Smooth muscle cell (in vitro differentiated cells): ENCODE measurements around the gene KCTD7. TPM values are rescaled to one million over a fixed set of nuclear protein-coding genes. Genes with fewer than 3 reads are reported as not detected.
"Not testable (repeated sequence)": the region's sequence is repeated elsewhere in the genome, so short reads cannot be mapped to it uniquely, and the experiment has no call there.

Experiments used
- DNase-seq: peaks from one replicate; lab custom pipeline; 2025; ENCODE audit not compliant: unreplicated experiment; lab: John Stamatoyannopoulos, UW
- H2AFZ ChIP-seq: fragments of 200-600 bp; sonication (generic); 2 replicates; pipeline ENCODE4 v1.6.0; 2016; ENCODE audit warnings: antibody characterized with exemption, low read depth, mild to moderate bottlenecking
- H3F3A ChIP-seq: fragments of 200-600 bp; sonication (generic); 2 replicates; pipeline ENCODE4 v1.6.0; 2017; ENCODE audit warnings: antibody characterized with exemption, low read depth
- H3K27ac ChIP-seq: fragments of 200-600 bp; sonication (generic); 2 replicates; pipeline ENCODE4 v1.5.1; 2016; ENCODE audit warnings: low read depth, mild to moderate bottlenecking
- H3K27me3 ChIP-seq: fragments of 200-600 bp; sonication (generic); 2 replicates; pipeline ENCODE4 v1.6.1; 2016; ENCODE audit warnings: low read depth, mild to moderate bottlenecking
- H3K36me3 ChIP-seq: fragments of 200-600 bp; sonication (generic); 2 replicates; pipeline ENCODE4 v1.5.1; 2016; ENCODE audit warnings: low read depth
- H3K4me1 ChIP-seq: fragments of 200-600 bp; sonication (generic); 2 replicates; pipeline ENCODE4 v1.5.1; 2016; ENCODE audit warnings: low read depth
- H3K4me2 ChIP-seq: fragments of 200-600 bp; sonication (generic); 2 replicates; pipeline ENCODE4 v1.6.0; 2016; ENCODE audit warnings: mild to moderate bottlenecking
- H3K4me3 ChIP-seq: fragments of 200-600 bp; sonication (generic); 2 replicates; pipeline ENCODE4 v1.5.1; 2016; ENCODE audit warnings: mild to moderate bottlenecking
- H3K79me2 ChIP-seq: fragments of 200-600 bp; sonication (generic); 2 replicates; pipeline ENCODE4 v1.6.0; 2016; ENCODE audit warnings: low read depth, mild to moderate bottlenecking
- H3K9ac ChIP-seq: fragments of 200-600 bp; sonication (generic); 2 replicates; pipeline ENCODE4 v1.6.0; 2016; ENCODE audit warnings: low read depth
- H3K9me3 ChIP-seq: fragments of 200-600 bp; sonication (generic); replicated peaks from 2 replicates; pipeline ENCODE4 v1.5.1; 2016; ENCODE audit warnings: low read depth
- H4K20me1 ChIP-seq: fragments of 200-600 bp; sonication (generic); 2 replicates; pipeline ENCODE4 v1.6.0; 2016; ENCODE audit warnings: low read depth
- CTCF ChIP-seq: fragments of 200-600 bp; sonication (generic); IDR thresholded peaks from 2 replicates; pipeline ENCODE4 v1.5.1; 2017; ENCODE audit warnings: borderline replicate concordance, mild to moderate bottlenecking, antibody characterized with exemption; ENCODE audit not compliant: insufficient read depth, poor library complexity, severe bottlenecking
- WGBS: methylation state at CpG from one replicate; pipeline ENCODE4 v1.1.7; 2016; ENCODE audit warnings: low lambda C conversion rate; 5-methylcytosine and 5-hydroxymethylcytosine counted together
- polyA plus RNA-seq: library from polyadenylated mRNA; unstranded; fragments of >200 nt; fragmentation: Nextera tagmentation; extraction: Ambion mirVana; gene quantifications from 2 replicates; pipeline ENCODE4 v1.2.1, GENCODE V29; 2016
- total RNA-seq: library from RNA; depleted of rRNA; stranded (reverse); fragments of >200 nt; gene quantifications from 2 replicates; pipeline ENCODE4 v1.2.3, GENCODE V29; 2014

KCTD7 gene
- total and polyA plus RNA-seq, 2 experiments from 2014 or later, result 3.9 to 6.3 TPM

GRCh38 chr7:66591799-66592596 lies 36.7 kb upstream of the KCTD7 start:
- peak overlapping the region; percentile 99 for H3K4me3 ChIP-seq
- peaks cover 55% of the 10 kb centered on the region for H3K79me2 ChIP-seq
- 1% methylated on average over 63 of the region's 83 CpGs for WGBS
- DNase-seq, result peak; percentile 76
- H3F3A ChIP-seq, result peaks cover 4% of the 10 kb centered on the region
- peak overlapping the region; percentile 100 for H3K9ac ChIP-seq
- no peaks in the 10 kb centered on the region for H3K27me3 ChIP-seq
- H3K4me1 ChIP-seq, result peaks cover 10% of the 10 kb centered on the region
- peak overlapping the region; percentile 32 for H2AFZ ChIP-seq
- no peaks in the 10 kb centered on the region for H3K36me3 ChIP-seq
- H3K27ac ChIP-seq, result peak overlapping the region; percentile 100
- no peak for TF ChIP-seq CTCF
- no peaks in the 10 kb centered on the region for H3K9me3 ChIP-seq
- peak overlapping the region; percentile 97 for H3K4me2 ChIP-seq
- peaks cover 48% of the 10 kb centered on the region for H4K20me1 ChIP-seq

GRCh38 chr7:66592597-66593146 lies 36.0 kb upstream of the KCTD7 start:
- not testable (repeated sequence) for DNase-seq, H3K36me3 ChIP-seq, H3K27me3 ChIP-seq, H3F3A ChIP-seq, H3K9me3 ChIP-seq
- H3K27ac ChIP-seq, result peak overlapping the region; percentile 100
- H3K9ac ChIP-seq, result peak overlapping the region; percentile 100
- peaks cover 41% of the 10 kb centered on the region for H4K20me1 ChIP-seq
- peak overlapping the region; percentile 32 for H2AFZ ChIP-seq
- H3K4me3 ChIP-seq, result peak overlapping the region; percentile 99
- H3K4me1 ChIP-seq, result peaks cover 10% of the 10 kb centered on the region
- H3K4me2 ChIP-seq, result peak overlapping the region; percentile 97
- 26% methylated on average over 4 of the region's 4 CpGs for WGBS
- peaks cover 48% of the 10 kb centered on the region for H3K79me2 ChIP-seq

- not testable (repeated sequence) for H3K4me2 ChIP-seq, H3K36me3 ChIP-seq, DNase-seq, H3K27me3 ChIP-seq, H3K9me3 ChIP-seq, H2AFZ ChIP-seq, H3F3A ChIP-seq, H3K27ac ChIP-seq, H3K9ac ChIP-seq, H3K4me3 ChIP-seq
- H3K4me1 ChIP-seq, result peaks cover 10% of the 10 kb centered on the region
- H4K20me1 ChIP-seq, result peaks cover 27% of the 10 kb centered on the region
- 93% methylated on average over 8 of the region's 8 CpGs for WGBS
- peaks cover 34% of the 10 kb centered on the region for H3K79me2 ChIP-seq
These were observed 34.6 kb upstream of the KCTD7 start for GRCh38 chr7:66594082-66594481.

GRCh38 chr7:66597461-66597860 lies 31.2 kb upstream of the KCTD7 start:
- Histone ChIP-seq H3K79me2 (peaks cover 4% of the 10 kb centered on the region), H3K9ac (no peak overlapping the region), H3K4me2 (no peak overlapping the region), H2AFZ (no peak overlapping the region), H4K20me1 (no peaks in the 10 kb centered on the region), H3K36me3 (no peaks in the 10 kb centered on the region), H3K4me1 (no peaks in the 10 kb centered on the region), H3K9me3 (no peaks in the 10 kb centered on the region), H3K27ac (no peak overlapping the region), H3F3A (no peaks in the 10 kb centered on the region), H3K4me3 (no peak overlapping the region), H3K27me3 (no peaks in the 10 kb centered on the region)
- TF ChIP-seq CTCF, result no peak
- WGBS, result 82% methylated on average over 2 of the region's 2 CpGs
- no peak for DNase-seq
